GM23338 (cell line): ENCODE data around the gene LPP. TPM values are rescaled to one million over a fixed set of nuclear protein-coding genes. Genes with fewer than 3 reads are reported as not detected.

ENCODE experiments used
- ATAC-seq: fragments of 200-7000 bp; cut with Tn5 transposase; 3 replicates; pipeline ENCODE4 v1.9.1; 2020
- DNase-seq: peaks from one replicate; pipeline ENCODE4 v3.0.0-alpha.2; 2015; ENCODE audit warnings: low spot score
- H2AFZ ChIP-seq: fragments of 200-600 bp; sonication (generic); 2 replicates; pipeline ENCODE4 v1.8.0; 2016; ENCODE audit warnings: antibody characterized with exemption, mild to moderate bottlenecking, moderate library complexity
- H3F3A ChIP-seq: fragments of 200-600 bp; sonication (generic); replicated peaks from 2 replicates; pipeline ENCODE4 v1.8.0; 2017; ENCODE audit warnings: antibody characterized with exemption, mixed run types, low read depth
- H3K27ac ChIP-seq: fragments of 200-600 bp; sonication (generic); 2 replicates; pipeline ENCODE4 v1.6.1; 2016; ENCODE audit warnings: low read depth
- H3K27me3 ChIP-seq: fragments of 200-600 bp; sonication (generic); 2 replicates; pipeline ENCODE4 v1.8.0; 2016; ENCODE audit warnings: mild to moderate bottlenecking, mixed run types, moderate library complexity; ENCODE audit not compliant: insufficient read depth
- H3K36me3 ChIP-seq: fragments of 200-600 bp; sonication (generic); 2 replicates; pipeline ENCODE4 v1.8.0; 2016; ENCODE audit warnings: mild to moderate bottlenecking; ENCODE audit not compliant: insufficient read depth
- H3K4me1 ChIP-seq: fragments of 200-600 bp; sonication (generic); 2 replicates; pipeline ENCODE4 v1.8.0; 2016; ENCODE audit warnings: mild to moderate bottlenecking, moderate library complexity; ENCODE audit not compliant: insufficient read depth
- H3K4me2 ChIP-seq: fragments of 200-600 bp; sonication (generic); 2 replicates; pipeline ENCODE4 v1.7.1; 2017; ENCODE audit warnings: mixed run types
- H3K4me3 ChIP-seq: fragments of 200-600 bp; sonication (generic); 2 replicates; pipeline ENCODE4 v1.6.1; 2016; ENCODE audit warnings: mixed run types
- H3K79me2 ChIP-seq: fragments of 200-600 bp; sonication (generic); replicated peaks from 2 replicates; pipeline ENCODE4 v1.8.0; 2017; ENCODE audit warnings: mild to moderate bottlenecking; ENCODE audit not compliant: insufficient read depth
- H3K9me2 ChIP-seq: fragments of 200-600 bp; sonication (generic); 2 replicates; pipeline ENCODE4 v1.8.0; 2017; ENCODE audit not compliant: insufficient read depth
- H4K20me1 ChIP-seq: fragments of 200-600 bp; sonication (generic); replicated peaks from 2 replicates; pipeline ENCODE4 v1.8.0; 2017; ENCODE audit warnings: mild to moderate bottlenecking; ENCODE audit not compliant: insufficient read depth
- H3K27ac Mint-ChIP-seq: 2 replicates; pipeline ENCODE4 v1.8.0; 2020; ENCODE audit warnings: inconsistent platforms, mild to moderate bottlenecking, moderate library complexity, mixed read lengths
- H3K27me3 Mint-ChIP-seq: 3 replicates; pipeline ENCODE4 v1.8.0; 2022; ENCODE audit warnings: low read depth, mild to moderate bottlenecking, moderate library complexity, mixed read lengths, inconsistent platforms; ENCODE audit not compliant: insufficient read depth, poor library complexity
- H3K36me3 Mint-ChIP-seq: 3 replicates; pipeline ENCODE4 v1.8.0; 2021; ENCODE audit warnings: low read depth, mild to moderate bottlenecking, inconsistent platforms, moderate library complexity, mixed read lengths
- H3K4me1 Mint-ChIP-seq: 3 replicates; pipeline ENCODE4 v1.8.0; 2020; ENCODE audit warnings: mild to moderate bottlenecking, inconsistent platforms, mixed read lengths
- H3K4me3 Mint-ChIP-seq: 3 replicates; pipeline ENCODE4 v1.8.0; 2021; ENCODE audit warnings: moderate library complexity, mild to moderate bottlenecking, inconsistent platforms, mixed read lengths
- H3K9me3 Mint-ChIP-seq: 3 replicates; pipeline ENCODE4 v1.8.0; 2020; ENCODE audit warnings: moderate library complexity, mild to moderate bottlenecking, inconsistent platforms, mixed read lengths
- CREB1 ChIP-seq: fragments of 250-450 bp; sonication (Bioruptor Pico); IDR thresholded peaks from 2 replicates; pipeline ENCODE4 v1.5.0; 2020; ENCODE audit warnings: low read depth, mild to moderate bottlenecking, moderate library complexity
- ETS1 ChIP-seq: IDR thresholded peaks from 2 replicates; pipeline ENCODE4 v1.6.1; 2016; ENCODE audit warnings: antibody characterized with exemption
- EZH2 ChIP-seq: fragments of 200-600 bp; sonication (generic); IDR thresholded peaks from one replicate; pipeline ENCODE4 v1.8.0; 2017; ENCODE audit warnings: antibody characterized with exemption, mild to moderate bottlenecking, low read depth; ENCODE audit not compliant: unreplicated experiment
- EZH2phosphoT487 ChIP-seq: fragments of 200-600 bp; sonication (generic); IDR thresholded peaks from one replicate; pipeline ENCODE4 v1.8.1; 2018; ENCODE audit warnings: antibody characterized with exemption; ENCODE audit not compliant: unreplicated experiment
- JUNB ChIP-seq: IDR thresholded peaks from one replicate; pipeline ENCODE4 v1.6.1; 2016; ENCODE audit warnings: antibody characterized with exemption; ENCODE audit not compliant: unreplicated experiment
- NANOG ChIP-seq: IDR thresholded peaks from 2 replicates; pipeline ENCODE4 v1.6.1; 2016; ENCODE audit warnings: antibody characterized with exemption, borderline replicate concordance
- POLR2AphosphoS5 ChIP-seq: IDR thresholded peaks from 2 replicates; pipeline ENCODE4 v1.6.1; 2016; ENCODE audit warnings: antibody characterized with exemption, low read depth
- STAT1 ChIP-seq: IDR thresholded peaks from one replicate; pipeline ENCODE4 v1.6.1; 2016; ENCODE audit warnings: antibody characterized with exemption; ENCODE audit not compliant: unreplicated experiment
- ZNF114 ChIP-seq: fragments of 250-450 bp; sonication (Bioruptor Pico); IDR thresholded peaks from 2 replicates; pipeline ENCODE4 v1.5.0; 2020; ENCODE audit warnings: mild to moderate bottlenecking, moderate library complexity
- ZNF331 ChIP-seq: fragments of 250-450 bp; sonication (Bioruptor Pico); IDR thresholded peaks from 2 replicates; pipeline ENCODE4 v1.5.0; 2020; ENCODE audit warnings: low read depth, mild to moderate bottlenecking, moderate library complexity
- polyA plus RNA-seq: library from polyadenylated mRNA; unstranded; fragments of >200 nt; fragmentation: Nextera tagmentation; extraction: Ambion mirVana; gene quantifications from 2 replicates; pipeline ENCODE4 v1.2.1, GENCODE V29; 2016
- total RNA-seq: library from RNA; depleted of rRNA; stranded (reverse); fragments of >200 nt; shearing (Covaris generic); gene quantifications from 2 replicates; pipeline ENCODE4 v1.2.3, GENCODE V29; 2014
- TF ChIP-seq, protein P1 (sequence below), 2 experiments: fragments of 200-600 bp in 1 of 2; sonication (generic) in 1 of 2; conservative IDR thresholded peaks; 2 replicates each; pipeline versions ENCODE4 v1.5.1 to v1.6.1; 2016 to 2017; ENCODE audit warnings: antibody characterized with exemption in 2 of 2, low read depth in 2 of 2, mild to moderate bottlenecking in 2 of 2, moderate library complexity in 1 of 2
- TF ChIP-seq, protein P2 (sequence below): IDR thresholded peaks from one replicate; pipeline ENCODE4 v1.6.1; 2018; ENCODE audit warnings: antibody characterized with exemption; ENCODE audit not compliant: unreplicated experiment

LPP gene
- total and polyA plus RNA-seq, 2 experiments from 2014 or later = 23.0 to 35.2 TPM

- no peak for TF ChIP-seq ZNF331 (CRISPR knock-in tag)
- TF ChIP-seq, protein P1, sequence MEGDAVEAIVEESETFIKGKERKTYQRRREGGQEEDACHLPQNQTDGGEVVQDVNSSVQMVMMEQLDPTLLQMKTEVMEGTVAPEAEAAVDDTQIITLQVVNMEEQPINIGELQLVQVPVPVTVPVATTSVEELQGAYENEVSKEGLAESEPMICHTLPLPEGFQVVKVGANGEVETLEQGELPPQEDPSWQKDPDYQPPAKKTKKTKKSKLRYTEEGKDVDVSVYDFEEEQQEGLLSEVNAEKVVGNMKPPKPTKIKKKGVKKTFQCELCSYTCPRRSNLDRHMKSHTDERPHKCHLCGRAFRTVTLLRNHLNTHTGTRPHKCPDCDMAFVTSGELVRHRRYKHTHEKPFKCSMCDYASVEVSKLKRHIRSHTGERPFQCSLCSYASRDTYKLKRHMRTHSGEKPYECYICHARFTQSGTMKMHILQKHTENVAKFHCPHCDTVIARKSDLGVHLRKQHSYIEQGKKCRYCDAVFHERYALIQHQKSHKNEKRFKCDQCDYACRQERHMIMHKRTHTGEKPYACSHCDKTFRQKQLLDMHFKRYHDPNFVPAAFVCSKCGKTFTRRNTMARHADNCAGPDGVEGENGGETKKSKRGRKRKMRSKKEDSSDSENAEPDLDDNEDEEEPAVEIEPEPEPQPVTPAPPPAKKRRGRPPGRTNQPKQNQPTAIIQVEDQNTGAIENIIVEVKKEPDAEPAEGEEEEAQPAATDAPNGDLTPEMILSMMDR (conservative IDR thresholded peaks at IDR 0.05; ENCODE audit: low read depth in 2 of 2) = no peak
- no peak for TF ChIP-seq ETS1
- no peak for TF ChIP-seq JUNB
- no peak for TF ChIP-seq STAT1
- TF ChIP-seq, protein P2, sequence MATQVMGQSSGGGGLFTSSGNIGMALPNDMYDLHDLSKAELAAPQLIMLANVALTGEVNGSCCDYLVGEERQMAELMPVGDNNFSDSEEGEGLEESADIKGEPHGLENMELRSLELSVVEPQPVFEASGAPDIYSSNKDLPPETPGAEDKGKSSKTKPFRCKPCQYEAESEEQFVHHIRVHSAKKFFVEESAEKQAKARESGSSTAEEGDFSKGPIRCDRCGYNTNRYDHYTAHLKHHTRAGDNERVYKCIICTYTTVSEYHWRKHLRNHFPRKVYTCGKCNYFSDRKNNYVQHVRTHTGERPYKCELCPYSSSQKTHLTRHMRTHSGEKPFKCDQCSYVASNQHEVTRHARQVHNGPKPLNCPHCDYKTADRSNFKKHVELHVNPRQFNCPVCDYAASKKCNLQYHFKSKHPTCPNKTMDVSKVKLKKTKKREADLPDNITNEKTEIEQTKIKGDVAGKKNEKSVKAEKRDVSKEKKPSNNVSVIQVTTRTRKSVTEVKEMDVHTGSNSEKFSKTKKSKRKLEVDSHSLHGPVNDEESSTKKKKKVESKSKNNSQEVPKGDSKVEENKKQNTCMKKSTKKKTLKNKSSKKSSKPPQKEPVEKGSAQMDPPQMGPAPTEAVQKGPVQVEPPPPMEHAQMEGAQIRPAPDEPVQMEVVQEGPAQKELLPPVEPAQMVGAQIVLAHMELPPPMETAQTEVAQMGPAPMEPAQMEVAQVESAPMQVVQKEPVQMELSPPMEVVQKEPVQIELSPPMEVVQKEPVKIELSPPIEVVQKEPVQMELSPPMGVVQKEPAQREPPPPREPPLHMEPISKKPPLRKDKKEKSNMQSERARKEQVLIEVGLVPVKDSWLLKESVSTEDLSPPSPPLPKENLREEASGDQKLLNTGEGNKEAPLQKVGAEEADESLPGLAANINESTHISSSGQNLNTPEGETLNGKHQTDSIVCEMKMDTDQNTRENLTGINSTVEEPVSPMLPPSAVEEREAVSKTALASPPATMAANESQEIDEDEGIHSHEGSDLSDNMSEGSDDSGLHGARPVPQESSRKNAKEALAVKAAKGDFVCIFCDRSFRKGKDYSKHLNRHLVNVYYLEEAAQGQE = no peak
- no peak for TF ChIP-seq EZH2
- no peak for TF ChIP-seq POLR2AphosphoS5
These were observed 435.8 kb downstream of the LPP start (continued) for GRCh38 chr3:188589771-188590170.

GRCh38 chr3:188590557-188590956 lies 436.6 kb downstream of the LPP start:
- no peaks in the 10 kb centered on the region for H3K27me3 ChIP-seq
- ATAC-seq (peak; percentile 59; the same call in 2 of the 3 replicates), DNase-seq (no peak)
- Mint-ChIP-seq H3K27ac (no peak overlapping the region), H3K27me3 (no peaks in the 10 kb centered on the region), H3K4me1 (no peaks in the 10 kb centered on the region; the same call in 2 of the 3 replicates), H3K36me3 (no peaks in the 10 kb centered on the region), H3K9me3 (no peaks in the 10 kb centered on the region), H3K4me3 (no peak overlapping the region)
- H3K79me2 ChIP-seq = no peaks in the 10 kb centered on the region
- H3K36me3 ChIP-seq = no peaks in the 10 kb centered on the region
- no peak overlapping the region for H3K27ac ChIP-seq
- H3K4me1 ChIP-seq = 0 out of 2 replicates have a peak, but pooled peaks cover 2% of the 10 kb centered on the region
- no peaks in the 10 kb centered on the region for H3F3A ChIP-seq
- no peak overlapping the region for H2AFZ ChIP-seq
- H4K20me1 ChIP-seq = no peaks in the 10 kb centered on the region
- no peak overlapping the region for H3K4me3 ChIP-seq
- H3K4me2 ChIP-seq = no peak overlapping the region
- H3K9me2 ChIP-seq = no peaks in the 10 kb centered on the region
- TF ChIP-seq EZH2 (no peak), POLR2AphosphoS5 (no peak), NANOG (no peak), EZH2phosphoT487 (no peak), STAT1 (no peak), ZNF331 (CRISPR knock-in tag) (no peak), CREB1 (no peak), JUNB (no peak), ZNF114 (no peak), ETS1 (no peak)
- TF ChIP-seq, protein P1 (conservative IDR thresholded peaks at IDR 0.05; ENCODE audit: low read depth in 2 of 2) = no peak
- TF ChIP-seq, protein P2 = no peak
